Kidney (tissue), 14 donors: ENCODE measurements around the gene MRGPRD. TPM values are rescaled to one million over a fixed set of nuclear protein-coding genes. Genes with fewer than 3 reads are reported as not detected.

Experiments
- DNase-seq, 5 donors: peaks; one replicate each; pipeline ENCODE4 v3.0.0-alpha.2; 2013 to 2020
- FAIRE-seq: peaks from 2 replicates; lab custom pipeline; 2012; peaks lifted over from hg19 to GRCh38; lab: Jason Lieb, UNC
- H3K27ac ChIP-seq, 2 donors: one replicate each; pipeline ENCODE4 v1.7.0; 2013; ENCODE audit warnings: low read depth in 2 of 2, low read length in 2 of 2, inconsistent platforms in 1 of 2
- H3K27me3 ChIP-seq: one replicate; pipeline ENCODE4 v1.7.1; 2013; ENCODE audit warnings: low read length, inconsistent platforms; ENCODE audit not compliant: control insufficient read depth, insufficient read depth
- H3K36me3 ChIP-seq, 3 donors: one replicate each; pipeline versions ENCODE4 v1.7.0 to v1.7.1; 2013; ENCODE audit warnings: low read length in 3 of 3, control low read depth in 1 of 3, inconsistent platforms in 1 of 3; ENCODE audit not compliant: insufficient read depth in 3 of 3, control insufficient read depth in 2 of 3
- H3K4me1 ChIP-seq, 3 donors: one replicate each; pipeline versions ENCODE4 v1.7.0 to v1.7.1; 2013; ENCODE audit warnings: low read length in 3 of 3, inconsistent platforms in 1 of 3, low read depth in 1 of 3; ENCODE audit not compliant: control insufficient read depth in 2 of 3, insufficient read depth in 2 of 3
- H3K4me3 ChIP-seq, 3 donors: one replicate each; pipeline versions ENCODE4 v1.7.0 to v1.8.1; 2013; ENCODE audit warnings: low read length in 3 of 3, control low read depth in 1 of 3, inconsistent platforms in 1 of 3
- H3K9ac ChIP-seq, 3 donors: one replicate each; pipeline versions ENCODE4 v1.7.0 to v1.7.1; 2013; ENCODE audit warnings: low read length in 3 of 3, control low read depth in 1 of 3, inconsistent platforms in 1 of 3
- H3K9me3 ChIP-seq, 3 donors: one replicate each; pipeline versions ENCODE4 v1.7.0 to v1.7.1; 2013; ENCODE audit warnings: low read length in 3 of 3, control low read depth in 1 of 3, inconsistent platforms in 1 of 3; ENCODE audit not compliant: control insufficient read depth in 2 of 3, insufficient read depth in 1 of 3
- CTCF ChIP-seq: IDR thresholded peaks from 3 replicates; pipeline ENCODE4 v1.5.1; 2012; ENCODE audit warnings: mild to moderate bottlenecking, moderate library complexity, borderline replicate concordance; ENCODE audit not compliant: insufficient read depth; ENCODE audit errors: extremely low read depth
- intact Hi-C: fragments of 100-400 bp; cut with DNase I; formaldehyde crosslinking; loops from one replicate; pipeline ENCODE4 v1.11.1; 2022
- polyA plus RNA-seq: library from polyadenylated mRNA; stranded (reverse); fragments of 350-450 nt; fragmentation: Illumina TruSeq; extraction: RNeasy Lipid Tissue Mini Kit (QIAGEN cat#74804); gene quantifications from one replicate; pipeline ENCODE4 v1.2.3, GENCODE V29; 2014; ENCODE audit warnings: low read depth, low replicate concordance; ENCODE audit not compliant: insufficient read depth
- total RNA-seq: library from RNA; stranded (reverse); fragmentation: NEBNext Ultra II Directional; extraction: Animal tissue kit (Norgen Biotek cat#: 25700); gene quantifications from one replicate; pipeline ENCODE4 v1.2.1, GENCODE V29; 2021
- donor health status: control.
- donor health status: control.
- donor health status: control.
- donor health status: control.
- donor health status: control.
- donor health status: DM: yes; HTN: yes; CAD: no.
- donor health status: Normal renal cell carcinoma (clear cell type).

Gene MRGPRD
- total and polyA plus RNA-seq, 2 donors from 2014 or later = not detected

DNA sequence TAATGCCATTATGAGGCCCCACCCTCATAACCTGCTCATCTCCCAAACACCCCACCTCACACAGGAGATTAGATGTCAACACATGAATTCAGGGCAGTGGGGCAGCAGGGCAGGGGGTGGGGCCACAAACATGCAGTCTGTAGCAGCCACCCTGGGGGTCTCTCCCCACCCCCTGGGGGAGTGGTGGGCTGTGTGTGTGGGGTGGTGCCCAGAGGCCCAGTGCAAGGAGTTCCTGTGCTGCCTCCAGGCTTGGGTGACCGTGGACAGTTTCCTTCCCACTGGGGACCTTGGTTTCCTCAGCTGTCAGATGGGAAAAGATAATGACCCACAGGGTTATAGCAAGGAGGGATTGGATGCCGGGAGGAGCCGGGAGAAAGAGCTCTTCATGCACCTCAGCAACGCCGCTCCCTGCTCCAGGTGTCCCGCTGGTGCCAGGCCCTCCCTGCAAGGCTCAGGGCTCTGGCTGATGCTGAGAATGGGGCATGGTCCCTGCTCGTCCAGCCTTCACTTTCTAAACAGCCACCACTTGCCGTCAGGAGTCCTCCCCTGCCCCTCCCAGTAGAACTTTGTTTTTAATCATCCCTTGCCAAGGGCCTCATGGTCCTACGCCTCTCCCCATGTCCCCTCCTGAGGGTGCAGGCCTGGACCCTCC, 34.2 kb upstream of the MRGPRD start:
- peak overlapping the region in 1 of 3 donors; percentile 19 for H3K9ac ChIP-seq
- intact Hi-C loops = no loop called here
- H3K4me1 ChIP-seq = peaks cover 0 to 12% (median 8%) of the 10 kb centered on the region in 3 donors
- no peaks in the 10 kb centered on the region for H3K9me3 ChIP-seq
- no peaks in the 10 kb centered on the region for H3K27me3 ChIP-seq
- H3K36me3 ChIP-seq = no peaks in the 10 kb centered on the region
- FAIRE-seq (no peak), DNase-seq (no peak)
- no peak for TF ChIP-seq CTCF
- peak overlapping the region; percentile 11 to 60 for H3K27ac ChIP-seq
- H3K4me3 ChIP-seq = no peak overlapping the region

GRCh38 chr11:69014084-69014851, 33.5 kb upstream of the MRGPRD start:
- Histone ChIP-seq H3K9ac (no peak overlapping the region), H3K4me1 (peaks cover 0 to 18% (median 11%) of the 10 kb centered on the region in 3 donors), H3K4me3 (no peak overlapping the region), H3K9me3 (no peaks in the 10 kb centered on the region), H3K27ac (peak overlapping the region in 1 of 2 donors; percentile 60), H3K27me3 (no peaks in the 10 kb centered on the region), H3K36me3 (no peaks in the 10 kb centered on the region)
- DNase-seq = peak; percentile 78 to 94 (median 85)
- intact Hi-C loops = no loop called here
- no peak for FAIRE-seq
- no peak for TF ChIP-seq CTCF

GRCh38 chr11:69013009-69013951, 32.5 kb upstream of the MRGPRD start, which contains the start of gene MRGPRF:
Gene MRGPRF, minus strand, starts transcription at chr11:69013246. Its CDS starts 3,345 bp downstream, at chr11:69009901.
- H3K4me3 ChIP-seq = peak within 1 kb of the TSS; percentile 12 to 46 (median 16)
- peak within 1 kb of the TSS in 2 of 3 donors; percentile 2 to 41 for H3K9ac ChIP-seq
- peaks cover 0 to 28% (median 14%) of the 10 kb centered on the region in 3 donors for H3K4me1 ChIP-seq
- H3K36me3 ChIP-seq = no peaks in the 10 kb centered on the region
- DNase-seq = peak; percentile 28 to 96 (median 80)
- no peak for FAIRE-seq
- peak within 1 kb of the TSS; percentile 47 to 63 for H3K27ac ChIP-seq
- TF ChIP-seq CTCF = peak; percentile 21
- no peaks in the 10 kb centered on the region for H3K9me3 ChIP-seq
- intact Hi-C loops = no loop called here
- H3K27me3 ChIP-seq = no peaks in the 10 kb centered on the region
